ENCODE results near the gene ALOX12B. TPM values are rescaled to one million over a fixed set of nuclear protein-coding genes. Genes with fewer than 3 reads are reported as not detected.
"Not testable (repeated sequence)": the region's sequence is repeated elsewhere in the genome, so short reads cannot be mapped to it uniquely, and the experiment has no call there.

The ALOX12B gene
- total and polyA plus RNA-seq, 8 donors = 0.16 to 0.31 TPM; not detected in 6

GRCh38 chr17:8080208-8080798 is 7.2 kb downstream of the ALOX12B start:
- Histone ChIP-seq H3K36me3 (no peaks in the 10 kb centered on the region), H3K9me3 (no peaks in the 10 kb centered on the region), H3K27me3 (peaks cover 0 to 12% (median 1%) of the 10 kb centered on the region in 4 donors), H3K4me3 (peak overlapping the region in 2 of 4 donors; percentile 35 to 43), H3K4me1 (peaks cover 0 to 4% (median 0%) of the 10 kb centered on the region in 3 donors), H3K27ac (no peak overlapping the region)
- TF ChIP-seq CTCF (IDR thresholded peaks at IDR 0.05) = no peak
- ATAC-seq (peak in 3 of 4 donors; percentile 6 to 23 (median 17)), DNase-seq (peak in 1 of 6 donors; percentile 40), FAIRE-seq (no peak)
- intact Hi-C loops (cut with DNase I) = no loop called here
- 24 to 29% methylated on average over 25 of the region's 25 CpGs for WGBS, 2 donors

- peak; percentile 81 to 90 (median 86) for TF ChIP-seq CTCF (IDR thresholded peaks at IDR 0.05)
These were observed 8.0 kb downstream of the ALOX12B start for GRCh38 chr17:8079291-8080207.

GRCh38 chr17:8077939-8078338 is 9.6 kb downstream of the ALOX12B start:
- H3K4me1 ChIP-seq; H3K4me3 ChIP-seq; intact Hi-C loops (cut with DNase I); DNase-seq; H3K36me3 ChIP-seq; ATAC-seq; H3K27ac ChIP-seq; H3K9me3 ChIP-seq; FAIRE-seq: not testable (repeated sequence)
- peaks cover 0 to 24% (median 5%) of the 10 kb centered on the region in 4 donors for H3K27me3 ChIP-seq
- WGBS, 2 donors = 69 to 79% methylated on average over 5 of the region's 5 CpGs

More at GRCh38 chr17:8079291-8080207, 8.0 kb downstream of the ALOX12B start:
- ATAC-seq = peak; percentile 88 to 94 (median 94)
- no peaks in the 10 kb centered on the region for H3K36me3 ChIP-seq
- FAIRE-seq = no peak
- no peaks in the 10 kb centered on the region for H3K9me3 ChIP-seq
- WGBS, 2 donors = 2 to 3% methylated on average over 65 to 87 of the region's 87 CpGs
- H3K4me1 ChIP-seq = peaks cover 0 to 4% (median 0%) of the 10 kb centered on the region in 3 donors
- no peak overlapping the region for H3K27ac ChIP-seq
- intact Hi-C loops (cut with DNase I) = no loop called here
- peak overlapping the region in 2 of 4 donors; percentile 35 to 43 for H3K4me3 ChIP-seq
- H3K27me3 ChIP-seq = peaks cover 0 to 15% (median 1%) of the 10 kb centered on the region in 4 donors
- DNase-seq = peak; percentile 53 to 90 (median 72)

- 64 to 78% methylated on average over 13 of the region's 13 CpGs for WGBS, 2 donors
- intact Hi-C loops (cut with DNase I) = no loop called here
- Histone ChIP-seq H3K27me3 (peaks cover 0 to 24% (median 10%) of the 10 kb centered on the region in 4 donors), H3K36me3 (no peaks in the 10 kb centered on the region), H3K27ac (no peak overlapping the region), H3K4me3 (no peak overlapping the region), H3K9me3 (no peaks in the 10 kb centered on the region), H3K4me1 (peaks cover 0 to 4% (median 0%) of the 10 kb centered on the region in 3 donors)
- no peak for DNase-seq
- no peak for TF ChIP-seq CTCF (IDR thresholded peaks at IDR 0.05)
- no peak for ATAC-seq
- no peak for FAIRE-seq
These were observed 10.8 kb downstream of the ALOX12B start for GRCh38 chr17:8076502-8077266.

Data from pancreas (tissue), 10 donors.